ENCODE data around the gene BET1L.

Gene BET1L

DNA sequence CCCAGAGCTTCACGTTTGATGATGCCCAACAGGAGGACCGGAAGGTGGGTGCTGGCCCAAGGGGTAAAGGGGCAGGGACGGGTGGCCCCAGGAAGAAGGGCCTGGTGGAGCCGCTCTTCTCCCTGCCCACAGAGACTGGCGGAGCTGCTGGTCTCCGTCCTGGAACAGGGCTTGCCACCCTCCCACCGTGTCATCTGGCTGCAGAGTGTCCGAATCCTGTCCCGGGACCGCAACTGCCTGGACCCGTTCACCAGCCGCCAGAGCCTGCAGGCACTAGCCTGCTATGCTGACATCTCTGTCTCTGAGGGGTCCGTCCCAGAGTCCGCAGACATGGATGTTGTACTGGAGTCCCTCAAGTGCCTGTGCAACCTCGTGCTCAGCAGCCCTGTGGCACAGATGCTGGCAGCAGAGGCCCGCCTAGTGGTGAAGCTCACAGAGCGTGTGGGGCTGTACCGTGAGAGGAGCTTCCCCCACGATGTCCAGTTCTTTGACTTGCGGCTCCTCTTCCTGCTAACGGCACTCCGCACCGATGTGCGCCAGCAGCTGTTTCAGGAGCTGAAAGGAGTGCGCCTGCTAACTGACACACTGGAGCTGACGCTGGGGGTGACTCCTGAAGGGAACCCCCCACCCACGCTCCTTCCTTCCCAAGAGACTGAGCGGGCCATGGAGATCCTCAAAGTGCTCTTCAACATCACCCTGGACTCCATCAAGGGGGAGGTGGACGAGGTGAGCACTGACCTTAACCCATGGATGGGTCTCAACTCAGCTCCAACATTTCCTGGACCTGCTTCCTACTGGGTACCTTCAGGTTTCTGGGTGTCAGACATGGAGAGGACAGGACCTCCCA lies 2.3 kb upstream of the BET1L start:
- DNase-seq (ENCODE audit: low read depth): peak; percentile 27
- TF ChIP-seq, protein P1, sequence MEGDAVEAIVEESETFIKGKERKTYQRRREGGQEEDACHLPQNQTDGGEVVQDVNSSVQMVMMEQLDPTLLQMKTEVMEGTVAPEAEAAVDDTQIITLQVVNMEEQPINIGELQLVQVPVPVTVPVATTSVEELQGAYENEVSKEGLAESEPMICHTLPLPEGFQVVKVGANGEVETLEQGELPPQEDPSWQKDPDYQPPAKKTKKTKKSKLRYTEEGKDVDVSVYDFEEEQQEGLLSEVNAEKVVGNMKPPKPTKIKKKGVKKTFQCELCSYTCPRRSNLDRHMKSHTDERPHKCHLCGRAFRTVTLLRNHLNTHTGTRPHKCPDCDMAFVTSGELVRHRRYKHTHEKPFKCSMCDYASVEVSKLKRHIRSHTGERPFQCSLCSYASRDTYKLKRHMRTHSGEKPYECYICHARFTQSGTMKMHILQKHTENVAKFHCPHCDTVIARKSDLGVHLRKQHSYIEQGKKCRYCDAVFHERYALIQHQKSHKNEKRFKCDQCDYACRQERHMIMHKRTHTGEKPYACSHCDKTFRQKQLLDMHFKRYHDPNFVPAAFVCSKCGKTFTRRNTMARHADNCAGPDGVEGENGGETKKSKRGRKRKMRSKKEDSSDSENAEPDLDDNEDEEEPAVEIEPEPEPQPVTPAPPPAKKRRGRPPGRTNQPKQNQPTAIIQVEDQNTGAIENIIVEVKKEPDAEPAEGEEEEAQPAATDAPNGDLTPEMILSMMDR (IDR thresholded peaks at IDR 0.05; ENCODE audit: insufficient read depth, low read depth, low read length, missing control alignments): no peak
- H3K4me3 ChIP-seq (ENCODE audit: low read depth, low read length): peak overlapping the region; percentile 66

DNA sequence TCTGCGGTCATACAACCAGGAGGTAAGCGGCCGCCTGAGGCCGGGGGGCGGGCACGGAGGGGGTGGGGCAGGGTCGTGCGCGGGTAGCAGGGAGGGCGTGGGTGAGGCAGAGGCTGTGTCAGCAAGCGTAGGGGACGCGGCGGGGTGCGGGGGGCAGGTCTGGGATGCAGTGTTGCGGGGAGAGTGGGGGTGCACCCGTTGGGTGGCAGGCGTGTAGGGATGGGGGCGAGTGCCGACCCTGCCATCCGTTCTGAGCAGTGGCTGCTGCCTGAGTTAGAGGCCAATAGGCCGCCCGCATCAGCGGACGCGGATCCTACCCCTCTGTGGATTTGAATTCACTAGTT lies 1.7 kb upstream of the BET1L start:
- H3K4me3 ChIP-seq (ENCODE audit: low read depth, low read length): peak overlapping the region; percentile 66
- no peak for DNase-seq (ENCODE audit: low read depth)
- TF ChIP-seq, protein P1 (IDR thresholded peaks at IDR 0.05; ENCODE audit: insufficient read depth, low read depth, low read length, missing control alignments): no peak

DNA sequence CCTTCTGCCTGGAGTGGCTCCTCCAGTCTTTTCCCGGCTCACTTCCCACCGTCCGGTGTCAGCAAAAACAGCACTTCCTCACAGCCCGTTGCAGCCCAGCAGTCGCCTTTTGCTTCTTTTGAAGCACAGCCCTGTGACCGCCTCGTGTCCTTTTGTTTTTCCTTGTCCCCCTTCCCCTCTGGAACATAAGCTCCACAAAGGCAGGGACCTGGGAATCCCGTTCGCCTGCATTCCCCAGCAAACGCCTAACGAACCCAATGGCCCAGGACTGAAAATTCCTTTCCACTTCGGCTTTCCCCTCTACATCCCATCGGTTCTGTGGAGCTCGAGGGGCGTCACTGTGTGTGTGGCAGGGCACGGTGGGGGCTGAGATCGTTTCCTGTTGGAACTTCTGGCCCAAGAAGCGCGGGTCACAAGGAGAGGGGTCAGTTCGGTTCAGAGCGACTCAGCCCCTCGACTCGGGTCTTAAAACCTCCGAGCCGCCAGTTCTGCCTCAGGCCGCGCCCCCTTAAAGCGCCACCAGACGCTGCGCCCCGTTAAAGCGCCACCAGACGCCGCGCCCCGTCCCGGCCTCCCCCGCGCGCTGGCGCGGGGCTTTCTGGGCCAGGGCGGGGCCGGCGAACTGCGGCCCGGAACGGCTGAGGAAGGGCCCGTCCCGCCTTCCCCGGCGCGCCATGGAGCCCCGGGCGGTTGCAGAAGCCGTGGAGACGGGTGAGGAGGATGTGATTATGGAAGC lies 1.1 kb upstream of the BET1L start:
- peak; percentile 88 for DNase-seq (ENCODE audit: low read depth)
- TF ChIP-seq, protein P1 (IDR thresholded peaks at IDR 0.05; ENCODE audit: insufficient read depth, low read depth, low read length, missing control alignments): no peak
- peak overlapping the region; percentile 66 for H3K4me3 ChIP-seq (ENCODE audit: low read depth, low read length)

DNA sequence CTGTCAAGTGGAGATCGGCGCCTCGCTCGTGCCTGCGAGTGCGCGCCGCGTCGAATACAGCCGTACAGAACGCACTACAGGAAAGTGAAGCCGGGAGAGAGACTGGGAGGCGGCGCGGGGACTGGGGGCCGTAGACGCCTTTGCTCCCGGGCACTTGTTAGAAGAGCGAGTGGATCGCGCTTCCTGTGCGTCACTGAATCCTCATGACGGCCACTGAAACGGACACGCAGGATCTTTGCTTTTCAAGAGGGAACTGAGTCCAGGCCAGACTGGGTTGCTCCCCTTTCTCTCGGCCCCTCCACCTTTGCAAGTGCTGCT lies 623 bp upstream of the BET1L start:
- peak; percentile 59 for DNase-seq (ENCODE audit: low read depth)
- TF ChIP-seq, protein P1 (IDR thresholded peaks at IDR 0.05; ENCODE audit: insufficient read depth, low read depth, low read length, missing control alignments): no peak
- peak overlapping the region; percentile 66 for H3K4me3 ChIP-seq (ENCODE audit: low read depth, low read length)

DNA sequence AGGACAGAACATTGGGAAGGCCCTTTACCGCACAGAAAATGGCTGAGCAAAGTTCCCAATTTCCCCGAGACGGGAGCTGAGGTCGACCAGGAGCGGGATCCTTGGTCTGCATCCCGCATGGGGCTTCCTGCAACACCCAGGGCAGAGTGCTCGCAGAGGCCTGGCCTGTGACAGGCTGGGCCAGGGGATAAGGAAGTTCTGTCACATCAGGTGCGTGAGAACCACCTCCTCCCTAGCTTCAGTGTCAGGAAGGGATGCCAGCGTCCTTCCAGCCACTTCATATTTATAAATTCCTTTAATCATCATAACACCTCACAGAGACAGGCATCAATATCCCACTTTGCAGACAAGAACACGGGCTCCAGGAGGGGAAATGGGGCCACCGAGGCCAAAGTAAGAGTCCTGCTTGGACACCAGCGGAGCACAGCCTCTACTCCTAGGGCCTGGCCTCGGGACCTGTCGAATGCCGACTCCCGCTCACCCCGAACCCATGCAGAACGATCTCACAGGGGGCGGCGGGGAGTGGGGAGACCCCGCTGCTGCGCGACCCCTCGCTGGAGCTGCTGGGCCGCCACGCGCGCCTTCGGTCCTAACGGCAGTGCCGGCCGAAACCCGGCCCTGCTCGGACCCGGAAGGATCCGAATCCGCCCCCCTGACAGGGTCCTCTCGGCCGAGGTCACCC lies 532 bp downstream of the BET1L start:
- TF ChIP-seq, protein P1 (IDR thresholded peaks at IDR 0.05; ENCODE audit: insufficient read depth, low read depth, low read length, missing control alignments): no peak
- H3K4me3 ChIP-seq (ENCODE audit: low read depth, low read length): peak overlapping the region; percentile 94
- peak; percentile 43 for DNase-seq (ENCODE audit: low read depth)

DNA sequence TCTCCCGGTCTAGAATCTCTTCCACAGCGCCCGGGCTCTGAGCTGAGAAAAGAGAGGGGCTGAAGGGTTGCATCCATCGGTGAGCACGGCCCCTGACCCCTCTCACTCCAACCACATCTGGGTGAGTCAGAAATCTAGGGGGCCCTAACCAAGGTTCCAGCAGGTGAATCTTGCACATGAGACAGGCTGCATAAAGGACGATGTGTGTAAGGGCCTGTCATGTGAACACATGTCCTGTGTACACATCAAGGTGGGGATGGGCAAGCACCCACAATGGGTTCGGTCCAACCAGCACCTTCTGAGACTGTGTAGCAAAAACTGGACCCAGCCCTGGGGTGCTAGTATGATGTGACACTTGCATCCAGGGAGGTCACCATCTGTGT lies 1.2 kb downstream of the BET1L start:
- DNase-seq (ENCODE audit: low read depth): peak; percentile 8
- TF ChIP-seq, protein P1 (IDR thresholded peaks at IDR 0.05; ENCODE audit: insufficient read depth, low read depth, low read length, missing control alignments): no peak
- H3K4me3 ChIP-seq (ENCODE audit: low read depth, low read length): peak overlapping the region; percentile 94

Data from GM12865 (cell line).